Activated CD4-positive, alpha-beta T cell treated with anti-CD3 and anti-CD28 coated beads for 4 hours (primary cell): Measurements from ENCODE around the gene C19orf85.
"Not testable (repeated sequence)": the region's sequence is repeated elsewhere in the genome, so short reads cannot be mapped to it uniquely, and the experiment has no call there.

ENCODE experiments used
- DNase-seq, 2 donors: peaks; one replicate each; pipeline ENCODE4 v3.0.0-alpha.2; 2020

C19orf85 gene

GRCh38 chr19:55436847-55437246 is 27.7 kb downstream of the C19orf85 start:
- no peak for DNase-seq

- no peak for DNase-seq
Measured at GRCh38 chr19:55435020-55435419, 29.5 kb downstream of the C19orf85 start.

DNA sequence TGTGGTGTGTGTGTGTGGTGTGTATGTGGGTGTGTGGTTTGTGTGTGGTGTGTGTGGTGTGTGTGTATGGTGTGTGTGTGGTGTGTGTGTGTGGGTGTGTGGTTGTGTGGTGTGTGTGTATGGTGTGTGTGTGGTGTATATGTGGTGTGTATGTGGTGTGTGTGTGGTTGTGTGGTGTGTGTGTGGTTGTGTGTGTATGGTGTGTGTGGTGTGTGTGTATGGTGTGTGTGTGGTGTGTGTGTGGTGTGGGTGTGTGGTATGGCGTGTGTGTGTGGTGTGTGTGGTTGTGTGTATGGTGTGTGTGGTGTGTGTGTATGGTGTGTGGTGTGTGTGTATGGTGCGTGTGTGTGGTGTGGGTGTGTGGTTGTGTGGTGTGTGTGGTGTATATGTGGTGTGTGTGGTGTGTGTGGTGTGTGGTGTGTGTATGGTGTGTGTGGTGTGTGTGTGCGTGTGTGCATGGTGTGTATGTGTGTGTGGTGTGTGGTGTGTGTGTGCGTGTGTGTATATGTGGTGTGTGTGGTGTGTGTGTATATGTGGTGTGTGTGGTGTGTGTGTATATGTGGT is 30.1 kb downstream of the C19orf85 start:
- no peak for DNase-seq

DNA sequence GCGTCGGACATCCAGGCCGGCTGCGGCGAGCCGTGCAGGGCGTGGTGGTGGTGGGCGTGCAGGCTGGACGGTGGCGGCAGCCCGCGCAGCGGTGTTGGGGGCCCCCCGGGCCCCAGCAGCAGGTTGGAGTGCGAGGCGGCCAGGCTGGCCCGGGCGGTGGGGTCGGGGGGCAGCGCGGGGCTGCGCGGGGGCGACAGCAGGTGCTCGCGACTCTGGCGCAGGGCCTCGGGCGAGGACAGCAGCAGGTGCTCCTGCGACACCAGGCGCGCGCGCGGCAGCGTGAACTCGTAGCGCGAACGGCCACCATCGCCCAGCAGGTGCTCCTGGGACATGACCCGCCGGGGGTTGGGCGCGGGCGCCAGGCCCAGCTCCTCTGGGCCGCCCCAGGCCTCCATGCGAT is 31.3 kb downstream of the C19orf85 start:
- no peak for DNase-seq

DNA sequence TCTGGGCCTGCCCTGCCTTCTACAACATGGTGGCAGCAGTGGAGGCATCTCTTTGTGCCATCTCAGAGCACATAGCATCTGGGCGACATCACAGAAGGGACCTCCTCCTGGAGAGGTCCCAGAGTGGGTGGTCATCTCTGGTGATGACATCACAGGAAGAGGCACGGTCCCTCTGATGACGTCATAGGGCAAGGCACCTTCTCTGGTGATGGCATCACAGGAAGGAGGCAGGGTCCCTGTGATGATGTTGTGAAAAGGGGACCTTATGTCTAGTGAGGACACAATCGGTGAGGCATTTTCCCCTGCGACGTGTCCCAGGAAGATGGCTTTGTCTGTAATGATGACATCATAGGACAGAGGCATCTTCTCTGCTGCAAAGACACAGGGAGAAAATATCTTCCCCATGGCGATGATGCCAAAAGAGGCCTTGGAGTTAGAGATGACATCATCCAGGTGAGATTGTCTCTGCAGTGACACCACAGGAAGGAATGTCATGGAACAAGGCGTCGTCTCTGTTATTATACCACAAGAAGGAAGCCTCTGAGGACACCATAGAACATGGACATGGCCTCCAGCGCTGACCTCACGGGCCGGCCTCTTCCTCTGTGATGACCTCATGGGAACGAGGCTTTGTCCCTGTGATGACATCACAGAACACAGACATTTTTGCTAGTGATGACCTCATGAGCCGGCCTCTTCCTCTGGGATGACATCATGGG is 32.2 kb downstream of the C19orf85 start:
- DNase-seq = no peak

DNA sequence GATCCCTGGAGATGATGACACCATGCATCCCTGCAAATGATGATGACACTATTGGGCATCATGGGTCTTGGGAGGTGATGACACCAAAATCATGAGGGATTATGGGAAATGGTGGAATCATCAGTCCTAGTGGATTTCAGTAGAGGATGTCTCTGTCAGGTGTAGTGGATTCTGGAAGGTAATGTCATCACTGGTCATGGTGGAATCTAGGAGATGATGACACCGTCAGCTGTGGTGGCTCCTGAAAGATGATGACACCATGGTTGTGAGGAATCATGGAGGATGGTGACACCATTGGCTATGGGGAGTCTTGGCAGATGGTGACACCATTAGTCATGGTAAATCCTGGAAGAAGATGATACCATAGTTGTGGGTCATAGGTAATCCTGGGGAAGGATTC is 33.4 kb downstream of the C19orf85 start:
- DNase-seq = no peak

DNA sequence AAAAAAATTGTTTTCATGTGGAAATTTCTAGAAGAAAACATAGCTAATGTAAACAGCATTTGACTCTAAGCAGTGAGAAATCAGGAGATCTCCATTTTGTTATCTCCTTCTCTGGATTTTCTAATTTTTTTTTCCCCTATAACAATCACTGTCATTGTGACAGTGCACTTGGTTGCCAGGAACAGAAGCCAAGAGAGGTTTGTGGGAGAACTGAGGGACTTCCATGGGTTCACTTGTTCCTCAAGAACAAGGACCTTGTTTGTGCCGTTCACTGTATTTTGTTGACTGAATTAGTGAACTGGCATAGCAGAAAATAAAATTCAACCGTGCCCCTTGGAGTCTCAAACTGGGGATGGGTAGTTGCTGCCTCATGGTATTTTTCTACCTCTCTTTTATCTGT is 38.5 kb downstream of the C19orf85 start:
- no peak for DNase-seq

DNA sequence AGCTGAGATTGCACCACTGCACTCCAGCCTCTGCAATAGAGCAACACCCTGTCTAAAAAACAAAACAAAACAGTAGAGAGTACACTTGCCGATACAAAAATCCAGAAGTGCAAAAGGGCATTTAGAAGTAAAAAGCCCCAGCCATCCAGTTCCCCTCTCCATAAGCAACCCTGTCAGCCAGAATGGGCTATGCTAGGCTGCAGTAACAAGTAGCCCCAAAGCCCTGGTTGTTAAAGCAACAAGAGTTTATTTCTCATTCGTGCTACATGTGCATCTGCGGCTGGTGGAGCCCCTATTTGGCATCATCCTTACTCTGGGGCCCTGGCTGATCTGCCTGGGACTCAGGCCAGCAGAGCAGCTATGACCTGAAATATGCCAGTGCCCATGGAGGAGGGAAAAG is 40.0 kb downstream of the C19orf85 start:
- DNase-seq = no peak

- no peak for DNase-seq
Measured at GRCh38 chr19:55423225-55424005, 41.1 kb downstream of the C19orf85 start.

GRCh38 chr19:55421281-55421680 is 43.3 kb downstream of the C19orf85 start:
- not testable (repeated sequence) for DNase-seq

- no peak for DNase-seq
Measured at GRCh38 chr19:55419624-55420236, 44.8 kb downstream of the C19orf85 start.

DNA sequence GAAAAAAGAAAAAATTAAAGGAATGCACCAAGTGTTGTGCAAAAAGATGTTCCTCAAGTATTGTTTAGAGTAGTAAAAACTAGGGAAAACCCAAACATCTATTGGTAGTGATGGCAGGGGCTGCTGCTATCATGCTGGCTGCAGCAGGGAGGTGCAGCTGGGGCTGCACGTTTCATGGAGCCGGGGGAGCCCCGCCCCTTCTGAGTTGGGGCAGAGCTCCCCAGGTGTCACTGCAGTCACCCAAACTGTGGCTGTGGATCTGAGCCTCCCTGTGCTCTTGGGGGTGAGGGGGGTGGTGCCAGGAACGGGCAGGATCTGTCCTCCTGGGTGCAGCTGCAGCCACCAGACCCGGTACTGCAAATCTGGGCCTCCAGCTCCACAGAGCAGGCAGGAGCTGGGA is 45.4 kb downstream of the C19orf85 start:
- no peak for DNase-seq

GRCh38 chr19:55418185-55418584 is 46.4 kb downstream of the C19orf85 start:
- DNase-seq = peak; percentile 41 to 63
